Immature natural killer cell (primary cell): ENCODE measurements around the gene TIMM10. TPM values are rescaled to one million over a fixed set of nuclear protein-coding genes. Genes with fewer than 3 reads are reported as not detected.

ENCODE experiments used
- DNase-seq, 3 donors: peaks; one replicate each; pipeline ENCODE4 v3.0.0; 2022; ENCODE audit warnings: mixed read lengths in 1 of 3
- H3K27ac Mint-ChIP-seq, 6 donors: one replicate each; pipeline ENCODE4 v1.8.0; 2020; ENCODE audit warnings: mixed read lengths in 6 of 6, mild to moderate bottlenecking in 5 of 6, inconsistent platforms in 4 of 6, moderate library complexity in 3 of 6
- H3K27me3 Mint-ChIP-seq, 3 donors: one replicate each; pipeline ENCODE4 v1.8.0; 2020 to 2021; ENCODE audit warnings: low read depth in 3 of 3, mild to moderate bottlenecking in 3 of 3, mixed read lengths in 3 of 3, moderate library complexity in 3 of 3, inconsistent platforms in 1 of 3
- H3K36me3 Mint-ChIP-seq, 3 donors: one replicate each; pipeline ENCODE4 v1.8.0; 2020; ENCODE audit warnings: mixed read lengths in 3 of 3, inconsistent platforms in 2 of 3, mild to moderate bottlenecking in 2 of 3
- H3K4me1 Mint-ChIP-seq, 2 donors: one replicate each; pipeline ENCODE4 v1.8.0; 2020; ENCODE audit warnings: inconsistent platforms in 2 of 2, mild to moderate bottlenecking in 2 of 2, mixed read lengths in 2 of 2, moderate library complexity in 1 of 2
- H3K4me3 Mint-ChIP-seq, 5 donors: one replicate each; pipeline ENCODE4 v1.8.0; 2020; ENCODE audit warnings: mild to moderate bottlenecking in 5 of 5, mixed read lengths in 5 of 5, inconsistent platforms in 3 of 5, moderate library complexity in 3 of 5
- H3K9me3 Mint-ChIP-seq, 6 donors: one replicate each; pipeline ENCODE4 v1.8.0; 2020; ENCODE audit warnings: mild to moderate bottlenecking in 6 of 6, mixed read lengths in 6 of 6, inconsistent platforms in 4 of 6, moderate library complexity in 3 of 6
- polyA plus RNA-seq, 3 donors: library from polyadenylated mRNA; unstranded; fragments of 300-500 nt; fragmentation: Illumina TruSeq; gene quantifications; one replicate each; pipeline ENCODE4 v1.2.3, GENCODE V29; 2021

Gene TIMM10
- polyA plus RNA-seq, 3 donors from 2014 or later, result 52.9 to 101 (median 55.7) TPM

- Mint-ChIP-seq H3K4me1 (peaks cover 11 to 12% of the 10 kb centered on the region in 2 donors), H3K27ac (no peak overlapping the region), H3K27me3 (peaks cover 0 to 6% (median 0%) of the 10 kb centered on the region in 3 donors), H3K4me3 (no peak overlapping the region), H3K36me3 (peaks cover 0 to 2% (median 0%) of the 10 kb centered on the region in 3 donors), H3K9me3 (no peaks in the 10 kb centered on the region)
- DNase-seq, result no peak
Measured at GRCh38 chr11:57508341-57509170, 22.0 kb downstream of the TIMM10 start.

- DNase-seq, result no peak
- Mint-ChIP-seq H3K27me3 (peaks cover 0 to 2% (median 0%) of the 10 kb centered on the region in 3 donors), H3K4me1 (peaks cover 0 to 2% of the 10 kb centered on the region in 2 donors), H3K36me3 (peaks cover 0 to 6% (median 0%) of the 10 kb centered on the region in 3 donors), H3K9me3 (no peaks in the 10 kb centered on the region), H3K4me3 (no peak overlapping the region), H3K27ac (no peak overlapping the region)
Measured at GRCh38 chr11:57506522-57506921, 24.0 kb downstream of the TIMM10 start.

DNA sequence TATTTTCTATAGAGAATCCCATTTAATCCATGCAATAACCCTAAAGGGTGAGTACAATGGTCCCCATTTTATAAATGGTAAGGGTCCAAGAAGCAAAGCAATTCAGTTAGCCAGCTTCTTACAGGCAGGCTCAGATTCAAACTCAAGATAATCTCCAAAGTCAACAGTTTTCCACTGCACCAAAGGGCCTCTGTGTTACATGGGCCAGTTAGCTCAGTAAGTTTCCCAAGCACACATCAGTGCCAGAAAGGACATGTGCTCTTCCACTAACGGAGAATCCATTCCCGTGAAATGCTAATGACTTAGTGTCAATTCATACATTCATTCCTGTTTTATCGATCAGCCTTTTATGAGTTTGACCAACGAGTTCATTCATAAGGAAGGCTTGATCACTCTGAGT is 26.0 kb downstream of the TIMM10 start:
- Mint-ChIP-seq H3K27me3 (peaks cover 0 to 2% (median 0%) of the 10 kb centered on the region in 3 donors), H3K4me1 (peaks cover 8 to 9% of the 10 kb centered on the region in 2 donors), H3K36me3 (peaks cover 4 to 14% (median 6%) of the 10 kb centered on the region in 3 donors), H3K4me3 (no peak overlapping the region), H3K9me3 (no peaks in the 10 kb centered on the region), H3K27ac (no peak overlapping the region)
- DNase-seq, result no peak

DNA sequence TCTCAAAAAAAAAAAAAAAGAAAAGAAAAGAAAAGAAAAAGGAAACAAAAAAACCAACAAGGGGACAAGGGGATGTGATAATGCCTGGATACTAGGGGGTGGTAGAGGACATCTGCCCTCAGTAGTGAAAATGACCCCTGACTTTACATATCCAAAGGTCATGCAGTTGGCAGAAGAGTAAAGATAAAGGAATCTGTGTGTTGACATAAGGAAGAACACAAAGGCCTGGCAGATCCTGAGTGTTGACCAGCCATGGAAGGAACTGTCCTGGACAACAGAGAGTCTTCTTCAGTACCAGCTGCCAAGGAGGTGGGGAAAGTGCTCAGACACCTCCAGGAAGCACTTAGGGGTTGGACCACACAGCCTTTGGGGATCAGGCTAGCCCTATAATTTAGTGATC is 27.7 kb downstream of the TIMM10 start:
- no peaks in the 10 kb centered on the region for H3K27me3 Mint-ChIP-seq
- H3K36me3 Mint-ChIP-seq, result peaks cover 4 to 14% (median 6%) of the 10 kb centered on the region in 3 donors
- no peak overlapping the region for H3K4me3 Mint-ChIP-seq
- H3K4me1 Mint-ChIP-seq, result peaks cover 8 to 9% of the 10 kb centered on the region in 2 donors
- H3K27ac Mint-ChIP-seq, result no peak overlapping the region
- no peak for DNase-seq
- no peaks in the 10 kb centered on the region for H3K9me3 Mint-ChIP-seq

GRCh38 chr11:57502376-57502775 is 28.2 kb downstream of the TIMM10 start:
- DNase-seq, result no peak
- H3K27me3 Mint-ChIP-seq, result no peaks in the 10 kb centered on the region
- peaks cover 4 to 15% (median 6%) of the 10 kb centered on the region in 3 donors for H3K36me3 Mint-ChIP-seq
- no peak overlapping the region for H3K27ac Mint-ChIP-seq
- no peaks in the 10 kb centered on the region for H3K9me3 Mint-ChIP-seq
- peaks cover 8 to 9% of the 10 kb centered on the region in 2 donors for H3K4me1 Mint-ChIP-seq
- H3K4me3 Mint-ChIP-seq, result no peak overlapping the region

- Mint-ChIP-seq H3K36me3 (peaks cover 4 to 17% (median 6%) of the 10 kb centered on the region in 3 donors), H3K4me3 (no peak overlapping the region), H3K4me1 (peaks cover 8 to 9% of the 10 kb centered on the region in 2 donors), H3K27me3 (no peaks in the 10 kb centered on the region), H3K9me3 (no peaks in the 10 kb centered on the region), H3K27ac (peak overlapping the region in 1 of 6 donors; percentile 55)
- DNase-seq, result no peak
Measured at GRCh38 chr11:57501953-57502352, 28.6 kb downstream of the TIMM10 start.

- H3K27ac Mint-ChIP-seq, result no peak overlapping the region
- H3K36me3 Mint-ChIP-seq, result peaks cover 4 to 17% (median 6%) of the 10 kb centered on the region in 3 donors
- no peak for DNase-seq
- no peaks in the 10 kb centered on the region for H3K9me3 Mint-ChIP-seq
- H3K4me3 Mint-ChIP-seq, result no peak overlapping the region
- peaks cover 8 to 9% of the 10 kb centered on the region in 2 donors for H3K4me1 Mint-ChIP-seq
- no peaks in the 10 kb centered on the region for H3K27me3 Mint-ChIP-seq
Measured at GRCh38 chr11:57500926-57501325, 29.6 kb downstream of the TIMM10 start.

GRCh38 chr11:57500515-57500914 is 30.0 kb downstream of the TIMM10 start:
- Mint-ChIP-seq H3K4me1 (peaks cover 8 to 9% of the 10 kb centered on the region in 2 donors), H3K4me3 (no peak overlapping the region), H3K9me3 (no peaks in the 10 kb centered on the region), H3K27me3 (no peaks in the 10 kb centered on the region), H3K27ac (peak overlapping the region in 1 of 6 donors; percentile 38), H3K36me3 (peaks cover 4 to 17% (median 6%) of the 10 kb centered on the region in 3 donors)
- no peak for DNase-seq

DNA sequence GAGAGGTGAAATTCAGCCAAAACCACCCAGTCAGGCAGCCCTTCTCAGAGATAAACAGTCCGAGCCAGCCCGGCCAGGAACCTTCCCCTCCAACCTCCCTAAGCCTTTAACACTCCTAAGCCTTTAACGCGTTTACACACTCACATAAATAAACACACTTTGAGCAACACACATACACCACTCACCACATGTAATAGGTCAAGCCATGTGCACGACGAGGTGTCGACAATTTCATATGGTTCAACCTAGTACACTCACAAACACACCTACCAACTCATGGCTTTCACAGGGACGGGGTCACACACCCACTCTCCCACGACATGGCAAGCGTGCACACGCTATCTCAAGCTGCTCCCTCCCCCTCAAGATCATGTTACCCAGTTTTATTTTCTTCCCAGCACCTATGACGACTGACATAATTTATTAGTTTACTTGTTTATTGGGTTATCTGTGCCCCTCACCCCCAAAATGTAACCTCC is 30.5 kb downstream of the TIMM10 start:
- no peaks in the 10 kb centered on the region for H3K27me3 Mint-ChIP-seq
- DNase-seq, result no peak
- peaks cover 8 to 9% of the 10 kb centered on the region in 2 donors for H3K4me1 Mint-ChIP-seq
- H3K27ac Mint-ChIP-seq, result peak overlapping the region in 1 of 6 donors; percentile 38
- H3K4me3 Mint-ChIP-seq, result peak overlapping the region in 1 of 5 donors; percentile 51
- no peaks in the 10 kb centered on the region for H3K9me3 Mint-ChIP-seq
- peaks cover 4 to 17% (median 6%) of the 10 kb centered on the region in 3 donors for H3K36me3 Mint-ChIP-seq

DNA sequence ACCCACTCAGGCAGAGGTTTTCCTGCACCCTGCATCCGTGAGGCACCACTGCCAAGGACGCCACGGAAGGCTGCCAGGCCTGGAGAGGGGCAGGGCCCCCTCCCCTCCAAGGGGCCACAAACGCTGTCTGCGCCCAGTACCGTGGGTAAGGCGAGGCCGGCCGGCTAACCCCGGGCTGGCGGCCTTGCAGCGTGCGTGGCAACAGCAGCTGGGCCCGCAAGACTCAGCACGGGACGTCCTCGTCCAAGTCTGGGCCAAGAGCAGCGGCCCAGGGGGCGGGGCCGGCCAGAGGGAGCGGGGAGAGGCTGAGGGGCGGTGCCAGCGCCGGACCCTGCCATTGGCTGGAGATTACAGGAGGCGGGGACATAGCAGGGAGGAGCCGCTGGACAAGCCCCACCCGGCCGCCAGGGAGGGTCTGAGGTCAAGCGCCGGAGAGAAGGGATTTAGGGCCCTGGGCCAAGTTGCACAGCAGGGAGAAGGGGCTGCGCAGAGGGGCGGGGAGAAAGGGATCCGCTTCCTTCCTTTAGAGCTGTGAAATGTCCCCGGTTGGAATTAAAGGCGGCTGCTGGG is 31.1 kb downstream of the TIMM10 start:
- DNase-seq, result peak; percentile 18 to 38 (median 30)

DNA sequence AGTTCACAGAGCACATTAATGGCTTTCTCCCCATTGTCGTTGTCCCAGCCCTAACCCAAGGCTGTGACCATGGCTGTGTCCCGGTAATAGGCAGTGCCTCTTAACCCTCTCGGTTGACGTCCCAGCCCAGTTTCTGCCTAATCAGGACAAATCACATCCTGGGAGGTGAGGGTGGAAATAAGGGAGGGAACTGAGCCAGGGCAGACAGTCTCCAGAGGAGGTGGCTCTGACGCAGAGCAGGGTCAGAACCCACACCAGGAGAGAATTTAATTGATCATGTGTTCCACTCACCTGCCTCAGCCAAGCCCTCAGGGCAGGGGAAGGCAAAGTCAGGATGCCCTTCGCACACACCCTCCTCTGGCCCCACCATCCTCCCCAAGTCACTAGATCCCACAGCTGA is 32.0 kb downstream of the TIMM10 start:
- H3K9me3 Mint-ChIP-seq, result no peaks in the 10 kb centered on the region
- H3K36me3 Mint-ChIP-seq, result peaks cover 6 to 19% (median 7%) of the 10 kb centered on the region in 3 donors
- H3K4me3 Mint-ChIP-seq, result no peak overlapping the region
- no peak for DNase-seq
- H3K27me3 Mint-ChIP-seq, result no peaks in the 10 kb centered on the region
- H3K27ac Mint-ChIP-seq, result peak overlapping the region in 1 of 6 donors; percentile 55
- peaks cover 8 to 9% of the 10 kb centered on the region in 2 donors for H3K4me1 Mint-ChIP-seq

More for the DNA sequence above, 31.1 kb downstream of the TIMM10 start:
- Mint-ChIP-seq H3K4me3 (no peak overlapping the region), H3K36me3 (peaks cover 5 to 16% (median 6%) of the 10 kb centered on the region in 3 donors), H3K4me1 (peaks cover 8 to 9% of the 10 kb centered on the region in 2 donors), H3K27me3 (no peaks in the 10 kb centered on the region), H3K27ac (no peak overlapping the region), H3K9me3 (no peaks in the 10 kb centered on the region)

DNA sequence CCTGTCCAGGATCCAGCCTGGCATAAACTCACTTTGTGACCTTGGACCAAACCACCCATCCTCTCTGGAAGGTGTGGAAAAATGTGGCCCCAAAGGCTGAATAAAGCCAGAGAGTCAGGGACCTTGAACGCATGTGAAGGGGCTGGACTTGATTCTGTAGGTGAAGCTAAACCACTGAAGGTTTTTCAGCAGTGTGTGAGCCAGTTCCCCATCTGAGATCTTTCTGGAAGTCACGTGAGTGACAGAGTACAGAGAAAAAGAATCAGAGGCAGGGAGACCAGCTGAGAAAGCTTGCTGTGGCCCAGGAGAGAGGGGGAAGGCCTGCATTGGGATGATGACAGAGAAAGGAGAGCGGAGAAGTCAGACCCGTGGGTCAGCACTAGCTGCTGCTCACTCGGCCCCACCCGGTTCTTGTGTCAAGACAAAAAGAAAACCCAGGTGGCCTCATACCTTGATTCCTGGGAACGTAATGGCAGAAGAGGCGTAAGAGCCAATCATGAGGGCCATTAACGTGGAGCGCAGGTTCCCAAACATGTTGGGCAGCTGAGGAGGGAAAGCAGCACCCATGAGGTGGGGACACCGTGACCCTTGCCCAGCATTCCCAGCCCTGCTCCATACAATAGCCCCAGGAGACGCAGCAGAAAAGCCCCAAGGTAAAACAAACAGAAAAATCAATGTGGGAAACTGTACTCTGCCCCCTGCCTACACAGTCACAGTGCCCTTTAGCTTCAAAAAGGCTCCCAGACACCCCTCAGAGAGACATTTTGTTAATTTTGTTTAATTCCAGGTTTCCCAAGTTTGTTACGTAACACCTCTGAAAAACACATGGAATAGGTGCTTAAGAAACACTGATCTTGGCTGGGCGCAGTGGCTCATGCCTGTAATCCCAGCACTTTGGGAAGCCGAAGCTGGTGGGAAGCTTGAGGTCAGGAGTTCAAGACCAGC is 33.0 kb downstream of the TIMM10 start:
- Mint-ChIP-seq H3K4me3 (no peak overlapping the region), H3K36me3 (peaks cover 6 to 15% (median 7%) of the 10 kb centered on the region in 3 donors), H3K27ac (no peak overlapping the region), H3K9me3 (no peaks in the 10 kb centered on the region), H3K27me3 (no peaks in the 10 kb centered on the region), H3K4me1 (peaks cover 8 to 9% of the 10 kb centered on the region in 2 donors)
- no peak for DNase-seq

DNA sequence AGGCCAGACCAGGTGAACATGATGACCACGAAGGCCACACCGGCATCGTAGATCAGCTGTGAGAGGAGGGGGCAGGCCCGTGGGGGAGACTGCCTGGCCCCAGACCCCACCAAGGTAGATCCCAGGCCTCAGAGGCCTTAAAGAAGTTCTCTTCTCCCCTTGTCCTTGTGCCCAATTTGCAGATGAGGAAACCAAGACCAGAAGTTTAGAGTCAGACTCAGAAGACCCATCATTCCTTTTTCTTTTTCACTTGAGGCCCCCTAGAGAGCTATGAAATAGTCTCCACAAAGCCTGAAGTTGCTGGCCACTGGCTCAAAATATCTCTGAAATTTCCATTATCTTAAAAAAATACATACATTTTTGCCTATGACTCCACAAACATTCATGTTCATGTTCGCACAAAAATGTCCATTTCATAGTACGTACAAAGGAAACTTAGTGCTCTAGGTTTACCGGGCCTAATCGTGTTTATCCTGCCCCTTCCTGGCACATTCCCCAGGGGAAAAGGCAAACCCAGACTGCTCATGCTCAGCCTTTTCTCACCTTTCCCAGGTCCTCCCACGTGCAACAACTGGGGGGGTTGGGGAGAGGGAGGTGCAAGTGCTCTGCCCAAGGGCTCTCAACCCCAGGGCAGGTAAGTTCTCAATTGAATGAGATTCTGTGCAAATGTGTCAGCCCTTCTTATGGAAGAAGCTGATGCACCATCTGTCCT is 34.3 kb downstream of the TIMM10 start:
- H3K9me3 Mint-ChIP-seq, result no peaks in the 10 kb centered on the region
- H3K27ac Mint-ChIP-seq, result no peak overlapping the region
- H3K27me3 Mint-ChIP-seq, result no peaks in the 10 kb centered on the region
- H3K4me1 Mint-ChIP-seq, result peaks cover 8 to 9% of the 10 kb centered on the region in 2 donors
- DNase-seq, result no peak
- H3K36me3 Mint-ChIP-seq, result peaks cover 6 to 15% (median 7%) of the 10 kb centered on the region in 3 donors
- H3K4me3 Mint-ChIP-seq, result no peak overlapping the region
